ENCODE measurements around the gene FHL3.

The FHL3 gene, protein sequence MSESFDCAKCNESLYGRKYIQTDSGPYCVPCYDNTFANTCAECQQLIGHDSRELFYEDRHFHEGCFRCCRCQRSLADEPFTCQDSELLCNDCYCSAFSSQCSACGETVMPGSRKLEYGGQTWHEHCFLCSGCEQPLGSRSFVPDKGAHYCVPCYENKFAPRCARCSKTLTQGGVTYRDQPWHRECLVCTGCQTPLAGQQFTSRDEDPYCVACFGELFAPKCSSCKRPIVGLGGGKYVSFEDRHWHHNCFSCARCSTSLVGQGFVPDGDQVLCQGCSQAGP

GRCh38 chr1:38005195-38006007 lies at the start of gene FHL3:
TSS of gene FHL3 (minus strand) at chr1:38005514. CDS start at chr1:37999412, 6,102 bp downstream.
- DNase-seq (ENCODE audit: low spot score) = no peak

DNA sequence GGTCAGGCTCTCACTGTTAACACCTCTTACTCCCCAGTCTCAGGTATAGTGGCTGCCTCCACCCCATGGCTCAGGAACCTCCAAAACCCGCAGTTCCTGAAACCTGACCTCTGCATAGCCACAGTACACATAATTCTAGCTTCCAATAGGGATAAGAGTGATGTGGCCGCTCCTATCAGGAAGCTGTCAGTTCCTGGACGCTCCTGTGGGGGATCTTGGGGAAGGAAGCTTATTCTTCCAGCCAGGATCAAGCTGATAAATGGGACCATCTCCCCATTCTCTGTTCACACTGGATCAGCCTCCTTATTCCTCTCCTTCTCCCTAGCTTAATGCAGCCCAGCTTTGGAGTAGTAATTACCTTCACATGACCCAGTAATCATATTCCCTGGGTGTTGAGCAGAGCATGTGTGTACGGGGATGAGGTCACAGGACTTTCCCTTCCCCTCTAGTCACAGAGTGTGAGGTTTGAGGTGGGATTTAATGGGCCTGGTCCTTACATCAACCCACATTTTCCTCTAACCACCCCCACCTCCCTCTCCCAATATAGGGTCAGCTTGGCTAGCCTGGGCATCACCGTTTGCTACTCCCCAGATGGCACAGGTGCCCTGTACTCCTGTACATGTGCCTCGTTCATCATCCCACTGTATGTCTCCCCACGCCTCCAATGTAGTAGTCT lies 48.2 kb upstream of the FHL3 start:
- DNase-seq (ENCODE audit: low spot score) = no peak

- no peak for DNase-seq (ENCODE audit: low spot score)
Measured at GRCh38 chr1:38052750-38053415, 47.6 kb upstream of the FHL3 start.

DNA sequence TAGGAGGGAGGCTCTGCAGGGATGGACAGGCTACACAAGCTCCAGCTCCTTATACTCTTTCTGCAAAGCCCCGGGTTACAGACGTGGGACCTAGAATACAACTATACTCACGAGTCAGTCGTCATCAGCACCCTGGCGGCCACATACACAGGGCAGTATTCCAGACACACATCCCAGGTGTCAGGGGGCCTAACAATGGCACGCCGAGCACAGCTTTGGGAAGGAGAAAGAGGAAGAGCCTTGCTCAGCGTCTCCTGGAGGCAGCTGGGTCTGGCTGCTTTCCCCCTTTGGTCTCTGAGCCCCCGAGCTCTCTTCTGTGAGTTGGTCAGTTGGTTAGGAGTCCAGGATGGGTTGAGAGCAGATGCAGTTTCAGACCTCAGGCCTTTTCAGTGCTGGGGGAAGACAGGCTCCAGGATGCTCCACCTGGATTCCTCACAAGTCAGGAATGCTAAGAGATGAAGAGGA lies 45.8 kb upstream of the FHL3 start:
- no peak for DNase-seq (ENCODE audit: low spot score)

DNA sequence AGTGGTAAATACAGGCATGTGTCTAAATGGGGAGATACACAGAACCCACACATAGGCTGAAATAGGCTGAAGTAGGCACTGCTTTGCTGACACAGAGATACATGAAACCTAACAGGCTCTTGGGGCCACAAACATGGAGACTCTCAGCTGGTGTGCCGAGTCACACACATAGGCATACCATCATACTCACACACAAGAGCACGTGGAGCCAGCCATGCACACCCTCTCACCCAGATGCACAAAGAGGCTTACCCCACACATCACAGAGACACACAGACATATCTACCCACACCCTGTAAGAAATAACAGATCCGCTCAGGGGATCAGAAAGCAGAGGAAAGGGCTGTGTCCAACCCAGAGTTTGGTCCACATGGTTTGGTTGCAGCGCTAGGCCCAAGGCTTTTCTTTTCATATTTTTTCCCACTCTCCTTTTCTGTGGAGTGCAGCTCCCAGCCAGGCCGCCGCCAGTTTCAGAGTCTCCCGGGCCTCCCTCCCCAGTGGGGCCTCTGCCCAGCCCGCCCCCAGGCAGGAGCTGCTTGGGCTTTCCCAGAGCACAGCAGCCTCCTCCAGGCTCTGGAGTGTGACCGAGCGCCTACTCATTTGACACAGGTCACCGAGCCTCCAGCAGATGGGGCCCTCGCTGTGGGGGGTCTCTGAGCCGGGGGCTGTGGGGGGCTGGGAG lies 45.2 kb upstream of the FHL3 start:
- DNase-seq (ENCODE audit: low spot score) = no peak

GRCh38 chr1:38047603-38048141 lies 42.4 kb upstream of the FHL3 start:
- DNase-seq (ENCODE audit: low spot score) = no peak

- DNase-seq (ENCODE audit: low spot score) = peak; percentile 43
Measured at GRCh38 chr1:38046884-38047602, 41.7 kb upstream of the FHL3 start.

DNA sequence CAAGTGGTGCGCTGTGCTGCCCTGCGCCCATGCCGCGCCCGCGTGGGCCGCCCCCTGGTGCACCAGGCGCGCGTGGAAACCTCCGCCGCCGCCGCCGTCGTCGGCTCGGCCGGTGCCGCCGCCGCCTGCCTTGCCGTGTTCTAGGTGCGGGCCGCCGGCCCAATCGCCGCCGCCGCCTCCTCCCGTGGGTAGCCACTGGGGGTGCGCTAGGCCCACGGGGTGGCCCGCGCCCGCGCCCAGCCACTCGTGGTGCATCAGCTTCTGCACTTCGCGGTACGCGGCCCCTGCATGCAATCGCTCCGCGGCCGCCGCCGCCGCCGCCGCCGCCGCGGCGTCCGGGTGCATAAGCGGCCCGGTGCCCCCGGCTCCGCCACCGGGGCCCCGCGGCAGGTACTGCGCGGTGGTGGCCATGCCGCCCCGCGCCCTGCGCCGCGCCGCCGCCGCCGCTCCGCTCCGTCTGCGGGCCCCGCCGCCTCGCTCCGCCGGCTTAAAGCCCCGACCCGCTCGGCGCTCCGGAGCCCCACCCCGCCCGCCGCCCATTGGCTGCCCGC lies 41.1 kb upstream of the FHL3 start, which contains the start of gene POU3F1:
POU3F1 (minus strand) TSS at position 461 of the 551 bp plus-strand sequence; CDS start at position 411, 50 bp downstream.
- no peak for DNase-seq (ENCODE audit: low spot score)

DNA sequence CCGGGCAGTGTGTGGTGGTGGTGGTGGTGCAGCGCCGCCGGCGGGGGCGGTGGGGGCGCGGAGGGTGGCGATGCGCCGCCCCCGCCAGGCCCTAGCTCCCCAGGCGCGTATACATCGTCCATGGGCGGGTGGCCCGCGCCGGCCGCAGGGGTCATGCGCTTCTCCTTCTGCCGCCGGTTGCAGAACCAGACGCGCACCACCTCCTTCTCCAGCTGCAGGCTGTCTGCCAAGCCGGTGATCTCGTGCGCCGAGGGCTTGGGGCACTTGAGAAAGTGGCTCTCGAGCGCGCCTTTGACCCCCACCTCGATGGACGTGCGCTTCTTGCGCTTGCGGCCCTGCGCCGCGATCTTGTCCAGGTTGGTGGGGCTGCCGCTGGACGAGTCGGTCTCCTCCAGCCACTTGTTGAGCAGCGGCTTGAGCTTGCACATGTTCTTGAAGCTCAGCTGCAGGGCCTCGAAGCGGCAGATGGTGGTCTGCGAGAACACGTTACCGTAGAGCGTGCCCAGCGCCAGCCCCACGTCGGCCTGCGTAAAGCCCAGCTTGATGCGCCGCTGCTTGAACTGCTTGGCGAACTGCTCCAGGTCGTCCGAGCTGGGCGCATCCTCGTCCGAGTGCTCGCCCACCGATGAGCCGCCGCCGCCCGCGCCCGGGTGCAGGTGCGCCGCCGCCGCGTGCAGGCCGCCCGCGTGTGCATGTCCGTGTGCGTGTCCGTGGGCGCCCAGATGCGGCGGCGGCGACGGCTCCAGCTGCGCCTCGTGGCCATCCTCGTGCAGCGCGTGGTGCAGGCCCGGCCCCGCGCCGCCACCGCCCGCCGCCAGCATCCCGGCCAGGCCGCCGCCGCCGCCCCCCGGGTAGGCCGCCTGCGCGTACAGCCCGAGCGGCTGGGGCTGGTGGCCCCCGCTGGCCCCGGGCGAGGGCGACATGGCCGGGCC lies 40.4 kb upstream of the FHL3 start:
- no peak for DNase-seq (ENCODE audit: low spot score)

DNA sequence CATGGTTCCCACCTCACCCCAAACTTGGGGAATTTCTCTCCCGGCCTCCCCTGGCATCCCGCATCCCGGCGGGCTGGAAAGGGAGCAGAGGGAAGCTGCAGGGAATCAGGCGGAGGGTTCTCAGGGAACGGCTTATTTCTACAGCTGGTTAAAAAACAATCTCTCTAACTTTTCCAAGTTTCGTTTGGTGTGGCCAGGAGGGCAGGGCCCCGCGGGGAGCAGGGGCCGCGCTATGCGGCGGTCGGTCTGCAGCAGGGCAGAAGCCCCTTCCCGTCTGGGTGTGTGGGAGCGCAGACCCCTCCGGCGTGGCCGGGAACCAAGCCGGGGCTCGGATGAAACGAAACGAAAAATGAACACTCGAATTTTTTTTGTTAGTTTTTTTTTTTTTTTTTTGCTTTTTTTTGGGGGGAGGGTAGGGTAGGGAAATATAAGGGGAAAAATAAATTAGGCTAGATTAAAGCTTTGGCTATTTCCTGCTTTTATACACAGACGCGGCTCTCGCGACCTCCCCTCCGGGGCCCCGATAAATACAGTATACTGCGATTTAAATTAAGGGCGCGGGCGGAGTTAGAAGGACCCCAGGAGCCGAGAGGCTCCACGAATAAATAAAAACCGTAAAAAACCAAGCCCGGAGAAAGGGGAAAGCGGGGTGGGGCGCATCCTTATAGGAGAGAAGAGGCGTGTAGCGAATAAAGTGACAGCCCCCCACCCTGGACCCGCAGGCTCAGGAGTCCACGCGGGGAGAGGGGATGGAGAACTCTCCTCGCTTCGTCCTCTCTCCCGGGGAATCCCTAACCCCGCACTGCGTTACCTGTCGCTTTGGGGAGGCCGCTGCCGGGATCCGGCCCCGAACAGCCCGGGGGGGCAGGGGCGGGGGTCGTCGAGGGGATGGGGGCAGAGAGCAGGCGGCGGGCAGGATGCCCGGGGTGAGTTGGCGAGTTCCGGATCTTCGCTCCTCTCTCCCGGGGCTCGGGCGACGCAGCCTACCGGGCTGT lies 39.2 kb upstream of the FHL3 start:
- DNase-seq (ENCODE audit: low spot score) = no peak

DNA sequence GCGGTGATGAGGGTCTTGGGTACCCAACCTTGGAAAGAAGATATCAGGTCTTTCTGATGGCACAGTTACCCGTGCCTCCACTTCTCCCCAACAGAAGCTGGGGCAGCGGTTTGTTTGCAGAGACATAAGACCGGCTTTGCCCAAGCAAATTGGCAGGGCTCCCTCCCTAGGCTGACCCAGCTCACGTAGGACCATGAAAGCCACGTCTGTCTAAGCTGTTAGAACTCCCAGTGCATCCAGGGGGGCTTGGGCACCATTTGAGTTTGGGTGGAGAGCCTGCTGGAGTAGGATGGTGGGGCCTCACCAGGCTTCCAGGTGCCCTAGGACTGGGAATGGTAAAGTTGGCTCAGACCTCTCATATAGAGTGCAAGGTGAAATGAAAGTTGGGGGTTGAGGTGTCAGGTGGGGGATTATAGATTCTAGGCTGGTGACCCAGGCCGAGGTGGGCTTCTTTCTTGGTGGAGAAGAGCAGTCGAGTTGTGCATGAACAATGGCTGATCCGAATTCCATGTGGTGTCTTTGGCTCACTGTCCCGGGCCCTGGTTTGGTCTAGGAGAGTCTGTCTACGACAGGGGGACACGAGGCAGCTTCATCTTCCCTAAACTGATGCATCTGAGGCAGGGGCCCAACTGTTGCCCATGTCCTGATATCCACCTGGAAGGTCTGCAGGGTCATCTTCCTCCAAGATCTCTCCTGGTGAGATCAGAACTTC lies 37.9 kb upstream of the FHL3 start:
- DNase-seq (ENCODE audit: low spot score) = no peak

DNA sequence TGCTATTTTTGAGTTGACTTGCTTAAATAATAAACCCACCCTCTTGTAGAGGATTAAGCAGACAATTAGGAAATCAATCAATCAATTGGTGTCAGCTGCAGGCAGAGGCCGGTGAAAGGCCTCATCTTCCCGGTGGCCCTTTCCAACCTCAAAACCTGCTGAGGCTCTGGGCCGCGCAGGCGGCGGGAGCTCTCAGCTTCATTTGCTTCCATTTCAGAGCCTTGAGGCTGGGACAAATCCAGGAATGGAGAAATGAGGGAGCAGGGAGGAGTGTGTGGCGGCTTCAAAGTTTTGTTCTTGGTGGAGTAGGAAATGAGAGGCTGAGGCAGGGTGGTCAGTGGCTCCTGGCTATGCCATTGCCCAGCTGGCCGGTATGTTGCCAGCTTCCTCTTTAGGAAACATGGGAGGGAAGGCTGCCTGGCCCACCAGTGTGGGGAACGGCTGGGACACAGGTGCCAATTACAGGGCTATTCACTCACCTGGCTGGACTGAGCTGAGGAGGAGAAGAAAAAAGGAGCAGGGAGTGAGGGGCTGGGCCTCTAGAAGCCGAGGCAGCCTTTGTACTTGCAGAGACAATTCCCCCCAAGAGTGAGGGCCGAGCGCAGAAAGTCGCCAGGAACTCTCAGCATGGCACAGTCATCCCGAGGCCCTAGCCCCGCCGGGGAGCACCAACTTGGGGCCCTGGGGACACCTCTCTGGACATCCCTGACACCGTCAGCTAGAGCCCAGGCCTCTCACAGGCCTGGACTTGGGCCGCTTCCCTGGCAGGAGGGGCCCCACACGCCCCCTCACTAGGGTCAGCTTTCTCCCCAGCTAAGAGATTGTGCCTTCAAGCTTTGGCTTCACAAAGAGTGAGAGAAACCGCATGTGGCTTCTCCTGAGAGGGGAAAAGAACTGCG lies 36.9 kb upstream of the FHL3 start:
- DNase-seq (ENCODE audit: low spot score) = no peak

GRCh38 chr1:38039331-38040088 lies 34.2 kb upstream of the FHL3 start:
- no peak for DNase-seq (ENCODE audit: low spot score)

- DNase-seq (ENCODE audit: low spot score) = no peak
Measured at GRCh38 chr1:38038861-38039260, 33.5 kb upstream of the FHL3 start.

DNA sequence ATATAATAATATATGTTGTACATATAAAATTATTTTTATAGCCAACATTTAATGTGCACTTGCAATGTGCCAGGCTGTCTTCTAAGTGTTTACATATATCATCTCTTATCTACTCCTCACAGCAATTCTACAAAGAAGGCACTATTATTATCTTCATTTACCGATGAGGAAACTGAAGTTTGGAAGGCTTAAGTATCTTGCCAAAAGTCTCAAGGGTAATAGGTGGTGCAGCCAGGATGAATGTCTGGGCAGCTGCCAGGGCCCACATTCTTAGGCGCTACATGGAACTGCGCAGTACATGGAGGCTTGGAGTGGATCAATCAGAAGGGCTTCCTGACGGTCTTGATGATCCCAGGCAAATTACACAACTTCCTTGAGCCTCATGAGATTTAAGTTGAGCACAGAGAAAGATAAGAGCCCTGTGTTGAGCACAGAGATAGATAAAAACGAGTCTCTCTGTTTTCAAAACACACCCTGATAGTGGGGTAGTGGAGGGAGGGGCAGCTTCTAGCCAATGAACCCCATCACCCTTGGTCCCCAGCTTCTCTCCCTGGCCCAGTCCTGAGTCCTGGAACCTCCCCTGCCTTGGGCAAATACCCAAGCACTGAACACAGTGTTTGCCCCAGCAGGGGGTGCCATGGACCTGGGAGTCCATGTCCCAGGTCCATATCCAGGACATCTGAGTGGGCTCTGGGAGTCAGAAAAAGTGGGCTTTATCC lies 32.1 kb upstream of the FHL3 start:
- no peak for DNase-seq (ENCODE audit: low spot score)

Data from COLO829 (cell line).